Astrocyte of the cerebellum (primary cell): ENCODE results near the gene GJA4.
A peak's percentile ranks its signal among the peaks of the same experiment; 100 is the strongest.

Source experiments
- DNase-seq: peaks from one replicate; pipeline ENCODE4 v3.0.0-alpha.2; 2011; ENCODE audit warnings: low read depth
- H3K4me3 ChIP-seq: 2 replicates; pipeline ENCODE4 v1.5.1; 2011; ENCODE audit warnings: mild to moderate bottlenecking, low read depth, low read length, moderate library complexity
- CTCF ChIP-seq: IDR thresholded peaks from 2 replicates; pipeline ENCODE4 v1.5.1; 2012; ENCODE audit warnings: low read length, low read depth, moderate library complexity, mild to moderate bottlenecking; ENCODE audit errors: missing control alignments
- in situ Hi-C: cut with HindIII; loops from 2 replicates; pipeline ENCODE4 v1.10.0; 2017; ENCODE audit warnings: low sequenced_read_pairs

GJA4 gene

GRCh38 chr1:34781071-34781843 lies 11.5 kb upstream of the GJA4 start, which contains the start of gene GJB3:
Gene GJB3, plus strand, starts transcription at chr1:34781214. Its CDS starts 3,549 bp downstream, at chr1:34784763.
- DNase-seq, result no peak
- H3K4me3 ChIP-seq, result peak within 1 kb of the TSS; percentile 5
- in situ Hi-C loops, result no loop called here
- no peak for TF ChIP-seq CTCF

- TF ChIP-seq CTCF, result no peak
- DNase-seq, result no peak
- in situ Hi-C loops, result no loop called here
- H3K4me3 ChIP-seq, result no peak overlapping the region
Observed at GRCh38 chr1:34781844-34782391, 10.9 kb upstream of the GJA4 start.

GRCh38 chr1:34784751-34785221 lies 8.0 kb upstream of the GJA4 start:
- no peak overlapping the region for H3K4me3 ChIP-seq
- DNase-seq, result no peak
- no peak for TF ChIP-seq CTCF
- in situ Hi-C loops, result no loop called here

DNA sequence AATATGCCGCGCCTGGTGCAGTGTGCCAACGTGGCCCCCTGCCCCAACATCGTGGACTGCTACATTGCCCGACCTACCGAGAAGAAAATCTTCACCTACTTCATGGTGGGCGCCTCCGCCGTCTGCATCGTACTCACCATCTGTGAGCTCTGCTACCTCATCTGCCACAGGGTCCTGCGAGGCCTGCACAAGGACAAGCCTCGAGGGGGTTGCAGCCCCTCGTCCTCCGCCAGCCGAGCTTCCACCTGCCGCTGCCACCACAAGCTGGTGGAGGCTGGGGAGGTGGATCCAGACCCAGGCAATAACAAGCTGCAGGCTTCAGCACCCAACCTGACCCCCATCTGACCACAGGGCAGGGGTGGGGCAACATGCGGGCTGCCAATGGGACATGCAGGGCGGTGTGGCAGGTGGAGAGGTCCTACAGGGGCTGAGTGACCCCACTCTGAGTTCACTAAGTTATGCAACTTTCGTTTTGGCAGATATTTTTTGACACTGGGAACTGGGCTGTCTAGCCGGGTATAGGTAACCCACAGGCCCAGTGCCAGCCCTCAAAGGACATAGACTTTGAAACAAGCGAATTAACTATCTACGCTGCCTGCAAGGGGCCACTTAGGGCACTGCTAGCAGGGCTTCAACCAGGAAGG lies 7.4 kb upstream of the GJA4 start:
- in situ Hi-C loops, result no loop called here
- TF ChIP-seq CTCF, result no peak
- H3K4me3 ChIP-seq, result no peak overlapping the region
- DNase-seq, result no peak

DNA sequence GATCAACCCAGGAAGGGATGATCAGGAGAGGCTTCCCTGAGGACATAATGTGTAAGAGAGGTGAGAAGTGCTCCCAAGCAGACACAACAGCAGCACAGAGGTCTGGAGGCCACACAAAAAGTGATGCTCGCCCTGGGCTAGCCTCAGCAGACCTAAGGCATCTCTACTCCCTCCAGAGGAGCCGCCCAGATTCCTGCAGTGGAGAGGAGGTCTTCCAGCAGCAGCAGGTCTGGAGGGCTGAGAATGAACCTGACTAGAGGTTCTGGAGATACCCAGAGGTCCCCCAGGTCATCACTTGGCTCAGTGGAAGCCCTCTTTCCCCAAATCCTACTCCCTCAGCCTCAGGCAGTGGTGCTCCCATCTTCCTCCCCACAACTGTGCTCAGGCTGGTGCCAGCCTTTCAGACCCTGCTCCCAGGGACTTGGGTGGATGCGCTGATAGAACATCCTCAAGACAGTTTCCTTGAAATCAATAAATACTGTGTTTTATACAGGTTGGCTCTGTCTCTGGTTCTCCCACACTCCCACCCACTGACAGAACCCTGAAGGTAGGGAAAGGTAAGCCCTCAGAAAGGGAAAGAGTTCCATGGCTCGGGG lies 6.8 kb upstream of the GJA4 start:
- no peak for DNase-seq
- H3K4me3 ChIP-seq, result no peak overlapping the region
- TF ChIP-seq CTCF, result no peak
- in situ Hi-C loops, result no loop called here

- peak; percentile 85 for TF ChIP-seq CTCF
- peak; percentile 39 for DNase-seq
- in situ Hi-C loops, result no loop called here
- no peak overlapping the region for H3K4me3 ChIP-seq
Observed at GRCh38 chr1:34786521-34787325, 6.1 kb upstream of the GJA4 start.
